GM20000 (cell line): ENCODE results near the gene CFD.
A peak's percentile ranks its signal among the peaks of the same experiment; 100 is the strongest.

Source experiments
- DNase-seq: peaks from one replicate; pipeline ENCODE4 v3.0.0; 2012; ENCODE audit warnings: low spot score
- TF ChIP-seq, protein P1 (sequence below): IDR thresholded peaks from 2 replicates; pipeline ENCODE4 v1.5.1; 2012; ENCODE audit warnings: mild to moderate bottlenecking, control low read depth; ENCODE audit errors: extremely low read depth, missing control alignments

Gene CFD

DNA sequence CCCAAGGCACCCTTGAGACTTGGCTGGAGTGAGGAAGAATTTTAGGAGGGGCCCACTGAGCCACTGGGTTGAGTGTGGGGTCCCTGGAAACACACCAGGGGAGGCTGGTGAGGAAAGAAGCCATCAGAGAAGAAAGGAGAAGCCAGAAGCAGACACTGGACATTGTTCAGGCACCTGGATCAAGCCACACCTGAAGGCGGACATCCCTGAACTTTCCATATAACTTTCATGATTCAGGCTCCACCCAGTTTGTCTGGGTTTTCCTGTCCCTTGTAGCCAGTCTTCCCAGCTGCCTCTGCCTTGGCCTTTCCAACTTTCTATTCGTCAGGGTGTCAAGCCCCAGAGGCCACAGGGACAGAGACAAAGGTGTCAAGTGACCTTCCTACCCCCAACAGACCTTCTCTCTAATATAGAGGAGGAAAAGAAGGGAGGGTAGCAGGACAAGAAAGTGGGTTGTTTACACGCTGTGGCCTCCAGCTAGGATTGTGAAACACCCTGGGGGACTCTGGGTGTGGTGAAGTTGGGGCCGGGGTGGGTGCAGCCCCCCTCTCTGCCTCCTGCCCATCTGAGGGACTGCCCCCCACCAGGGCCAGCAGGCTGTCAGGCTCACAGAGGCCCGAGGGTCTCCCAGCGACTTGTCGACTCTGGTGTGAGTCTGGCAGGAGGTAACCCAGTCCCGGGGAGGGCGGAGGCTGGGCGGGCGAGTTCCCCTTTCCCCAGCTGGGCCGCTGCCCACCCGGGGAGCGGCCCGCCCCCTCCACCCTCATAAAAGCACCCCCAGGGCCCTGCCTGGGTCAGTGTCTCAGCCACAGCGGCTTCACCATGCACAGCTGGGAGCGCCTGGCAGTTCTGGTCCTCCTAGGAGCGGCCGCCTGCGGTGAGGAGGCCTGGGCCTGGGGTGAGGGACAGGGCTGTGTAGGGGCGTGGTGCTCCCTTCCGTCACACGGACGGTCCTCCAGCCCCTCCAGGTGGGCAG lies at the start of gene CFD:
Gene CFD (plus strand): TSS at position 797 of the 976 bp plus-strand sequence. CDS start 26 bp downstream, at position 823.
- no peak for DNase-seq

DNA sequence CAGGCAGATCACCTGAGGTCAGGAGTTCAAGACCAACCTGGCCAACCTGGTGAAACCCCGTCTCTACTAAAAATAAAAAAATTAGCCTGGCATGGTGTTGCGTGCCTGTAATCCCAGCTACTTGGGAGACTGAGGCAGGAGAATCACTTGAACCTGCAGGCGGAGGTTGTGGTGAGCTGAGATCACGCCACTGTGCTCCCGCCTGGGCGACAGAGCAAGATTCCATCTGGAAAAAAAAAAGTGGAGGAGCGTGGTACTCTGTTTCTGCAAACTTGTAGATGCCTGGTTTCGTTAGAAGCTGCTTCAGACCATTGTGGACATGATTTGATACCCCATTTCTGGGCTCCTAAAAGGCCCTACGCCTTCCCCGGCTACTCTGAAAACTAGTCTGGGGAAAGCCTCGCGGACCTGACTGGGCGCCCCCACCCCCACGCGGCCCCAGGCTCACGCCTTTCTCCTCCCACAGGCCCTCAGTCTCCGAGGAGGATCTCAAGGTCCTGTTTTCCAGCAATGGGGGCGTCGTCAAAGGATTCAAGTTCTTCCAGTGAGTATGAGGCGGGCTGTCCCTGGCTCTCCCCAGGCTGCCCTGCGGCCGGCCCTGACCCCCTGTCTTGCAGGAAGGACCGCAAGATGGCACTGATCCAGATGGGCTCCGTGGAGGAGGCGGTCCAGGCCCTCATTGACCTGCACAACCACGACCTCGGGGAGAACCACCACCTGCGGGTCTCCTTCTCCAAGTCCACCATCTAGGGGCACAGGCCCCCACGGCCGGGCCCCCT lies 49.2 kb upstream of the CFD start:
- TF ChIP-seq, protein P1, sequence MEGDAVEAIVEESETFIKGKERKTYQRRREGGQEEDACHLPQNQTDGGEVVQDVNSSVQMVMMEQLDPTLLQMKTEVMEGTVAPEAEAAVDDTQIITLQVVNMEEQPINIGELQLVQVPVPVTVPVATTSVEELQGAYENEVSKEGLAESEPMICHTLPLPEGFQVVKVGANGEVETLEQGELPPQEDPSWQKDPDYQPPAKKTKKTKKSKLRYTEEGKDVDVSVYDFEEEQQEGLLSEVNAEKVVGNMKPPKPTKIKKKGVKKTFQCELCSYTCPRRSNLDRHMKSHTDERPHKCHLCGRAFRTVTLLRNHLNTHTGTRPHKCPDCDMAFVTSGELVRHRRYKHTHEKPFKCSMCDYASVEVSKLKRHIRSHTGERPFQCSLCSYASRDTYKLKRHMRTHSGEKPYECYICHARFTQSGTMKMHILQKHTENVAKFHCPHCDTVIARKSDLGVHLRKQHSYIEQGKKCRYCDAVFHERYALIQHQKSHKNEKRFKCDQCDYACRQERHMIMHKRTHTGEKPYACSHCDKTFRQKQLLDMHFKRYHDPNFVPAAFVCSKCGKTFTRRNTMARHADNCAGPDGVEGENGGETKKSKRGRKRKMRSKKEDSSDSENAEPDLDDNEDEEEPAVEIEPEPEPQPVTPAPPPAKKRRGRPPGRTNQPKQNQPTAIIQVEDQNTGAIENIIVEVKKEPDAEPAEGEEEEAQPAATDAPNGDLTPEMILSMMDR: no peak
- peak; percentile 27 for DNase-seq

More for the DNA sequence above, at the start of gene CFD:
- TF ChIP-seq, protein P1: no peak

DNA sequence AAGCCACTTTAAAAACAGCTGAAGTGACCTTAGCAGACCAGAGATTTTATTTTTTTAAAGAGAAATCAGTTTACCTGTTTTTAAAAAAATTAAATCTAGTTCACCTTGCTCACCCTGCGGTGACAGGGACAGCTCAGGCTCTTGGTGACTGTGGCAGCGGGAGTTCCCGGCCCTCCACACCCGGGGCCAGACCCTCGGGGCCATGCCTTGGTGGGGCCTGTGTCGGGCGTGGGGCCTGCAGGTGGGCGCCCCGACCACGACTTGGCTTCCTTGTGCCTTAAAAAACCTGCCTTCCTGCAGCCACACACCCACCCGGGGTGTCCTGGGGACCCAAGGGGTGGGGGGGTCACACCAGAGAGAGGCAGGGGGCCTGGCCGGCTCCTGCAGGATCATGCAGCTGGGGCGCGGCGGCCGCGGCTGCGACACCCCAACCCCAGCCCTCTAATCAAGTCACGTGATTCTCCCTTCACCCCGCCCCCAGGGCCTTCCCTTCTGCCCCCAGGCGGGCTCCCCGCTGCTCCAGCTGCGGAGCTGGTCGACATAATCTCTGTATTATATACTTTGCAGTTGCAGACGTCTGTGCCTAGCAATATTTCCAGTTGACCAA lies 48.5 kb upstream of the CFD start:
- TF ChIP-seq, protein P1: no peak
- DNase-seq: peak; percentile 27

DNA sequence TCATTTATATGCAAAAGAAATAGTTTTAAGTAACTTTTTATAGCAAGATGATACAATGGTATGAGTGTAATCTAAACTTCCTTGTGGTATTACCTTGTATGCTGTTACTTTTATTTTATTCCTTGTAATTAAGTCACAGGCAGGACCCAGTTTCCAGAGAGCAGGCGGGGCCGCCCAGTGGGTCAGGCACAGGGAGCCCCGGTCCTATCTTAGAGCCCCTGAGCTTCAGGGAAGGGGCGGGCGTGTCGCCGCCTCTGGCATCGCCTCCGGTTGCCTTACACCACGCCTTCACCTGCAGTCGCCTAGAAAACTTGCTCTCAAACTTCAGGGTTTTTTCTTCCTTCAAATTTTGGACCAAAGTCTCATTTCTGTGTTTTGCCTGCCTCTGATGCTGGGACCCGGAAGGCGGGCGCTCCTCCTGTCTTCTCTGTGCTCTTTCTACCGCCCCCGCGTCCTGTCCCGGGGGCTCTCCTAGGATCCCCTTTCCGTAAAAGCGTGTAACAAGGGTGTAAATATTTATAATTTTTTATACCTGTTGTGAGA lies 47.9 kb upstream of the CFD start:
- peak; percentile 34 for DNase-seq
- TF ChIP-seq, protein P1: no peak

DNA sequence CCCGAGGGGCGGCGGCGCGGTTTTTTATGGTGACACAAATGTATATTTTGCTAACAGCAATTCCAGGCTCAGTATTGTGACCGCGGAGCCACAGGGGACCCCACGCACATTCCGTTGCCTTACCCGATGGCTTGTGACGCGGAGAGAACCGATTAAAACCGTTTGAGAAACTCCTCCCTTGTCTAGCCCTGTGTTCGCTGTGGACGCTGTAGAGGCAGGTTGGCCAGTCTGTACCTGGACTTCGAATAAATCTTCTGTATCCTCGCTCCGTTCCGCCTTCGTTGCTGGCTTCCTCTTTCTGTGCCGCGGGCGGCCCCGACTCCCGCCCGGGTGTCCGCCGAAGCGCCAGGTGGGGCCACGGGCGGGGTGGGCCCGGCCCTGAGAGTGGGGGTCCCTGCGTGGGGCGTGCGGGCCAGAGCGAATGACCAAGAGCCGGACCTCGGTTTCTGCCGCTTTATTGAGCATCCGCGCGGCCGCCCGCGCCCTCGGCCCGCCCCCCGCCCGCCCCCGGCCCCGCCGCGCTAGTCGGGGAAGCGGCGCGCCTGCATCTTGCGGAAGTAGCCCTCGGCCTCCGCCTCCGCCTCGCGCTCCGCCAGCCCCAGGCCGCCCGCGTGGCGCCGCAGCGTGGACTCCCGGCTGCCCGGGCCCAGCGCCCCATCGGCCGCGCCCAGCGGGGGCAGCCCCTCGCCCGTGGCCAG lies 47.3 kb upstream of the CFD start:
- peak; percentile 54 for DNase-seq
- TF ChIP-seq, protein P1: no peak

DNA sequence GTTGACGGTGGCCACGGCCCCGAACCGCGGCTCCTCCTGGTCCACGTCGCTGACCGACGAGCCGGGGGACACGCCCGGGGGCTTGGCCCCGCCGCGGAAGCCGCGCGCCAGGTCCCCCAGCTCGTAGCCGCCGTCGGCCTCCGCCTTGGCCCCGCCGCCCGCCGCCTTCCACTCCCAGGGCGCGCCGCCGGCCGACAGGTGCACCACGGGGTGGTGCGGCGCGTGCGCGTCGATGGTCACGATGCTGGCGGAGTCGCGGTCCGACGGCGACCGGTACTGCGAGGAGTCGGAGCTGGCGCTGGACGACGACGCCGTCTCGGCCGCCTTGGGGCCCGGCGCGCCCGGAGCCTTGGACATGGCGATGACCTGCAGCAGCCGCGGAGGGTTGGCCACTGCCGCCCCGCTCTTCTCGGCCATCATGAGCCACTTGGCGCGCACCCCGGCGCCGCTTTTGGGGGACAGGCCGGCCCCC lies 46.7 kb upstream of the CFD start:
- DNase-seq: no peak
- TF ChIP-seq, protein P1: no peak
